Panc1 (cell line): ENCODE results near the gene TADA2B.

Source experiments
- POLR2AphosphoS5 ChIP-seq: IDR thresholded peaks from 2 replicates; pipeline ENCODE4 v1.6.1; 2012; ENCODE audit warnings: mild to moderate bottlenecking, low read depth, low read length, moderate library complexity
- REST ChIP-seq, 2 experiments: IDR thresholded peaks; 2 replicates each; pipeline ENCODE4 v1.6.1; 2011 to 2012; ENCODE audit warnings: low read depth in 2 of 2, control low read depth in 1 of 2, low read length in 1 of 2, mild to moderate bottlenecking in 1 of 2, moderate library complexity in 1 of 2; ENCODE audit not compliant: insufficient read depth in 1 of 2
- SIN3A ChIP-seq: IDR thresholded peaks from 2 replicates; pipeline ENCODE4 v1.6.1; 2012; ENCODE audit warnings: low read depth, mild to moderate bottlenecking, low read length, moderate library complexity, borderline replicate concordance; ENCODE audit not compliant: insufficient read depth
- TCF7L2 ChIP-seq: IDR thresholded peaks from 2 replicates; pipeline ENCODE4 v1.6.1; 2011; ENCODE audit warnings: mild to moderate bottlenecking, low read depth, low read length, inconsistent platforms
- TF ChIP-seq, protein P1 (sequence below): fragments of 450-650 bp; IDR thresholded peaks from 2 replicates; pipeline ENCODE4 v1.5.1; 2017; ENCODE audit warnings: mild to moderate bottlenecking

DNA sequence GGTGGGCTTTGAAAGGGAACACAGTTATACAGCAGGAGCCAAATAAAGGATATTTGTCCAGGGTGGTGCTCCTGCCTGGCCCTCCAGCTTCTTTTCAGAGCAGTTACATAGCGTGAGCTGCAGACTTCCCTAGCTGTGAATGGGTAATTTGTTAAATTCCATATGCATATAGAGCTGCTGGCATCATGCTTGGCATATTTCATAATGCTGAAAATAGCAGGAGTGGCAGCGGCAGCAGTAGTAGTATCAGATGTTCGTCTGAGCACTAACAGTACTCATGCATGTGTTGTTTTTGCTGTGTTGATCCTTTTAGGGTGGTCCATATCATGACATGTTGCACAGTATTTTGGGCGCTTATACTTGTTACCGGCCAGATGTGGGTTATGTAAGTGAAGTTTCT, 33.6 kb upstream of the TADA2B start:
- TF ChIP-seq, protein P1, sequence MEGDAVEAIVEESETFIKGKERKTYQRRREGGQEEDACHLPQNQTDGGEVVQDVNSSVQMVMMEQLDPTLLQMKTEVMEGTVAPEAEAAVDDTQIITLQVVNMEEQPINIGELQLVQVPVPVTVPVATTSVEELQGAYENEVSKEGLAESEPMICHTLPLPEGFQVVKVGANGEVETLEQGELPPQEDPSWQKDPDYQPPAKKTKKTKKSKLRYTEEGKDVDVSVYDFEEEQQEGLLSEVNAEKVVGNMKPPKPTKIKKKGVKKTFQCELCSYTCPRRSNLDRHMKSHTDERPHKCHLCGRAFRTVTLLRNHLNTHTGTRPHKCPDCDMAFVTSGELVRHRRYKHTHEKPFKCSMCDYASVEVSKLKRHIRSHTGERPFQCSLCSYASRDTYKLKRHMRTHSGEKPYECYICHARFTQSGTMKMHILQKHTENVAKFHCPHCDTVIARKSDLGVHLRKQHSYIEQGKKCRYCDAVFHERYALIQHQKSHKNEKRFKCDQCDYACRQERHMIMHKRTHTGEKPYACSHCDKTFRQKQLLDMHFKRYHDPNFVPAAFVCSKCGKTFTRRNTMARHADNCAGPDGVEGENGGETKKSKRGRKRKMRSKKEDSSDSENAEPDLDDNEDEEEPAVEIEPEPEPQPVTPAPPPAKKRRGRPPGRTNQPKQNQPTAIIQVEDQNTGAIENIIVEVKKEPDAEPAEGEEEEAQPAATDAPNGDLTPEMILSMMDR = no peak
- no peak for TF ChIP-seq REST (IDR thresholded peaks at IDR 0.05; ENCODE audit: insufficient read depth in 1 of 2, low read depth in 2 of 2, low read length in 1 of 2)
- no peak for TF ChIP-seq POLR2AphosphoS5
- TF ChIP-seq SIN3A = no peak
- no peak for TF ChIP-seq TCF7L2
